Measurements from ENCODE around the gene DHRS3. TPM values are rescaled to one million over a fixed set of nuclear protein-coding genes. Genes with fewer than 3 reads are reported as not detected.

DHRS3 gene
- total RNA-seq: 28.4 TPM

GRCh38 chr1:12617901-12618660 is at the start of gene DHRS3:
DHRS3 (minus strand) TSS chr1:12618210; CDS start chr1:12617348, 862 bp downstream.

GRCh38 chr1:12643785-12644184 is 25.8 kb upstream of the DHRS3 start, which contains the start of gene AADACL4:
AADACL4 (plus strand) TSS chr1:12644085; CDS start chr1:12644547, 462 bp downstream.

Small RNAs within 50 kb of the gene (small RNA-seq; reads per million reads assigned to genes)
- gene MIR6730 (not detected), gene RNU6ATAC18P (not detected)

Other genes starting within 250 kb of the DHRS3 start
- gene AADACL4, start 25.9 kb upstream of the DHRS3 start, total RNA-seq: not detected
- not detected for gene AADACL3, start 97.9 kb upstream of the DHRS3 start, total RNA-seq
- gene CFAP107, start 128.0 kb upstream of the DHRS3 start, total RNA-seq: 3.0 TPM
- gene PRAMEF12, start 155.5 kb upstream of the DHRS3 start, total RNA-seq: not detected
- not detected for gene PRAMEF1, start 173.2 kb upstream of the DHRS3 start, total RNA-seq
- not detected for gene PRAMEF11, start 213.2 kb upstream of the DHRS3 start, total RNA-seq
- gene HNRNPCL1, start 230.5 kb upstream of the DHRS3 start, total RNA-seq: not detected
- not detected for gene PRAMEF2, start 238.9 kb upstream of the DHRS3 start, total RNA-seq